ENCODE data around the gene PDCL2. TPM values are rescaled to one million over a fixed set of nuclear protein-coding genes. Genes with fewer than 3 reads are reported as not detected.
A peak's percentile ranks its signal among the peaks of the same experiment; 100 is the strongest.
"Not testable (repeated sequence)": the region's sequence is repeated elsewhere in the genome, so short reads cannot be mapped to it uniquely, and the experiment has no call there.

PDCL2 gene
- total RNA-seq, 2 donors from 2014 or later = not detected

- Histone ChIP-seq H3K4me3 (peak overlapping the region; percentile 64), H3K9me3 (no peaks in the 10 kb centered on the region), H3K27me3 (replicated peaks; ENCODE audit: insufficient read depth) (no peaks in the 10 kb centered on the region), H3K27ac (peak overlapping the region in 1 of 2 donors; percentile 17), H3K36me3 (no peaks in the 10 kb centered on the region), H3K4me1 (ENCODE audit: control insufficient read depth in 1 of 2, low read depth in 2 of 2) (no peaks in the 10 kb centered on the region)
- no peak for TF ChIP-seq CTCF (IDR thresholded peaks at IDR 0.05)
- ATAC-seq (ENCODE audit: insufficient number of reproducible peaks, low FRiP score, low read depth) (no peak), DNase-seq (ENCODE audit: low spot score) (peak; percentile 2)
Observed at GRCh38 chr4:55553441-55554201, 38.4 kb downstream of the PDCL2 start.

- H3K36me3 ChIP-seq = not testable (repeated sequence)
Observed at GRCh38 chr4:55551964-55552363, 40.1 kb downstream of the PDCL2 start.

GRCh38 chr4:55549888-55550287 is 42.2 kb downstream of the PDCL2 start:
- H3K27ac ChIP-seq = no peak overlapping the region
- H3K4me1 ChIP-seq (ENCODE audit: control insufficient read depth in 1 of 2, low read depth in 2 of 2) = peaks cover 0 to 11% of the 10 kb centered on the region in 2 donors
- H3K36me3 ChIP-seq = no peaks in the 10 kb centered on the region
- H3K27me3 ChIP-seq (replicated peaks; ENCODE audit: insufficient read depth) = no peaks in the 10 kb centered on the region
- no peaks in the 10 kb centered on the region for H3K9me3 ChIP-seq
- DNase-seq (ENCODE audit: low spot score) = no peak
- ATAC-seq (ENCODE audit: insufficient number of reproducible peaks, low FRiP score, low read depth) = no peak
- H3K4me3 ChIP-seq = no peak overlapping the region
- TF ChIP-seq CTCF (IDR thresholded peaks at IDR 0.05) = no peak

More at GRCh38 chr4:55551964-55552363, 40.1 kb downstream of the PDCL2 start:
- H3K27ac ChIP-seq; H3K9me3 ChIP-seq; H3K4me3 ChIP-seq; H3K4me1 ChIP-seq (ENCODE audit: control insufficient read depth in 1 of 2, low read depth in 2 of 2); H3K27me3 ChIP-seq (replicated peaks; ENCODE audit: insufficient read depth); ATAC-seq (ENCODE audit: insufficient number of reproducible peaks, low FRiP score, low read depth); DNase-seq (ENCODE audit: low spot score): not testable (repeated sequence)

- H3K4me1 ChIP-seq (ENCODE audit: control insufficient read depth in 1 of 2, low read depth in 2 of 2) = peaks cover 2 to 21% of the 10 kb centered on the region in 2 donors
- no peaks in the 10 kb centered on the region for H3K27me3 ChIP-seq (replicated peaks; ENCODE audit: insufficient read depth)
- TF ChIP-seq CTCF (IDR thresholded peaks at IDR 0.05) = no peak
- no peaks in the 10 kb centered on the region for H3K36me3 ChIP-seq
- DNase-seq (ENCODE audit: low spot score) (no peak), ATAC-seq (ENCODE audit: insufficient number of reproducible peaks, low FRiP score, low read depth) (no peak)
- peak overlapping the region; percentile 95 to 96 for H3K27ac ChIP-seq
- H3K4me3 ChIP-seq = peak overlapping the region; percentile 92
- H3K9me3 ChIP-seq = no peaks in the 10 kb centered on the region
Observed at GRCh38 chr4:55547918-55548317, 44.1 kb downstream of the PDCL2 start.

- ATAC-seq (ENCODE audit: insufficient number of reproducible peaks, low FRiP score, low read depth) = no peak
- Histone ChIP-seq H3K27me3 (replicated peaks; ENCODE audit: insufficient read depth) (no peaks in the 10 kb centered on the region), H3K4me3 (peak overlapping the region; percentile 92), H3K4me1 (ENCODE audit: control insufficient read depth in 1 of 2, low read depth in 2 of 2) (peaks cover 2 to 21% of the 10 kb centered on the region in 2 donors), H3K9me3 (no peaks in the 10 kb centered on the region), H3K27ac (peak overlapping the region; percentile 95 to 96), H3K36me3 (no peaks in the 10 kb centered on the region)
- TF ChIP-seq CTCF (IDR thresholded peaks at IDR 0.05) = no peak
- no peak for DNase-seq (ENCODE audit: low spot score)
Observed at GRCh38 chr4:55547466-55547770, 44.6 kb downstream of the PDCL2 start.
